K562 treated with DMSO at 1 percent for 48 hours (cell line): ENCODE results near the gene QRFP. TPM values are rescaled to one million over a fixed set of nuclear protein-coding genes. Genes with fewer than 3 reads are reported as not detected.

Experiments used
- total RNA-seq: library from RNA; unstranded; fragments of 300-600 nt; gene quantifications from 2 replicates; pipeline ENCODE4 v1.2.3, GENCODE V29; 2022; ENCODE audit warnings: low replicate concordance; ENCODE audit errors: extremely low read depth

Gene QRFP, protein sequence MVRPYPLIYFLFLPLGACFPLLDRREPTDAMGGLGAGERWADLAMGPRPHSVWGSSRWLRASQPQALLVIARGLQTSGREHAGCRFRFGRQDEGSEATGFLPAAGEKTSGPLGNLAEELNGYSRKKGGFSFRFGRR
- total RNA-seq: not detected in 2 replicates

DNA sequence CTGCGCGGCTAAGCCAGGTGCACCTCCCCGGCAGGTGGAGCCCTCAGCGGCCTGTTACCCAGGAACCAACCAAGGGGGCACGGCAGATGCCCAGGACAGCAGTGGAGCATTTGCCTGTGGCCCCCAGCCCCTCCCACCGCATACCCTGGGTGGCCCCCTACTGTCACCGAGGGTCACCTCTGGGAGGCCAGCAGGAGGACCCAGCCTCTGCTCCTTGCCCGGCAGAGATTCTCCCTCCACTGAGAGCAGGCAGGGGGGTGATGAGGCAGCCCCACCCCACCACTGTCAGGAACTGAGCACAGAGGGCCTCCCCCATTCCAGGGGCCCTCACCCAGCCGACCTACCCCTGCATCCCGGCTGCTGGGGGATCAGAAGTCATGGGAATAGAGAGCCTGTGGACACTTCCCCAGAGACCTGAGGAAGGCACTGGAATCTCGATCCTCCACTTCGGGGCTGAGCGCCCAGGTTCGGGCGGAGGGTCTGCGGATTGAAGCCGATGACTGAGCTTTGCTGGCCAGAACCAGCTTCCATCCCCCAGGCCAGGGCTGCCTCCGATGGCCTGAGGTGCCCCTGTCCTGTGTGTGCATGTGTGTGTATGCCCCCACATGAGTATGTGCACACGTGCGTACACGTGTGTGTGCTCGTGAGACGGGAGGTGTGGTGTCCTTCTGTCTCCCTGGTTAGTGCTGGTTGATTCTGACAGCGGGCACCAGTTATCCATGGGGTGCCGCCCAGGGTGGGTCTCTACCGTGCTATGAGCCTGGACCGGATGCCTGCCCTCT is at the start of gene QRFP:
QRFP (minus strand) TSS at position 580 of the 782 bp plus-strand sequence. CDS start 2,974 bp downstream, outside the sequence.

DNA sequence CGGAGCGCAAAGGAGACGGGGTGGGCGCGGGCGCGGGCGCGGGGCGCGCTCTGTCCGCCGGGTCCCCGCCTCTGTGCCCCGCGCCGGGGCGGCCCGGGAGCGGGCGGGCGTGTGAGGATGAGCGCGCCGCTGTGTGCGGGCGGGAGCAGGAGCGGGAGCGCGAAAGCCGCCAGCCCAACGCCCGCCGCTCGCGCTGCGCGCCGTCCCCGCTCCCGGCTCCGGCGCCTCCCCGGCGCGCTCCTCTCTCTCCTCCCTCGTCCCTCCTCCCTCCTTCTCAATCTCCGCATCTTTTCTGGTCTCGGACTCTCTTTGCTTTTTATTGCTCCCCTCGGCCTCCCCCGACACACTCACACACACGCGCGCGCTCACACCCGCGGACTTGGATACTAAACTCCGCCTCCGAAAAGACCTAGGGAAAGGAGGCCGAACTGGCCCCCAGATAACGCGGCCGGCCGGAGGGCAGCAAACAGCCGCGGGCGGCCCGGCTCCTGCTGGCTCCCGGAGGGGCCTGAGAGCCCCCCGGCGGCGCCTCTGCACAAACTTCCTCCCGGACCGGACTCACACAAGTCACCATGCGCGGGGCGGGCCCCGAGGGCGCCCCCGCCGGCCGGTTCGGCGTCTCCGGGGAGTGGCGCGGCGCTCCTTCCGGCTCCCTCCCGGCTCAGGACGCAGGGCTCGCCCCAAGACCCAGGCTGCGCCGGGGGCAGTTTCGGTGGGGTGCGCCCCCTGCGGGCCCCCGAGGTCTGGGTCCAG is 42.2 kb upstream of the QRFP start, which contains the start of gene FIBCD1:
FIBCD1 (minus strand) TSS at position 596 of the 753 bp plus-strand sequence. CDS start 640 bp downstream, outside the sequence.

Other genes starting within 250 kb of the QRFP start
- not detected in 2 replicates for gene PRDM12, start 232.2 kb downstream of the QRFP start, total RNA-seq
- not detected in 2 replicates for gene EXOSC2, start 203.0 kb downstream of the QRFP start, total RNA-seq
- not detected in 2 replicates for gene ABL1, start 61.6 kb downstream of the QRFP start, total RNA-seq
- gene FIBCD1, start 42.4 kb upstream of the QRFP start, total RNA-seq: not detected in 2 replicates
- gene LAMC3, start 112.4 kb upstream of the QRFP start, total RNA-seq: not detected in 2 replicates
- not detected in 2 replicates for gene AIF1L, start 199.7 kb upstream of the QRFP start, total RNA-seq
- gene NUP214, start 228.8 kb upstream of the QRFP start, total RNA-seq: not detected in 2 replicates